ENCODE results near the gene KLHL25.

- TF ChIP-seq POLR2A (IDR thresholded peaks at IDR 0.05; ENCODE audit: low read length) (no peak), GATA1 (IDR thresholded peaks at IDR 0.05; ENCODE audit: low read depth, low read length) (no peak)
Observed at GRCh38 chr15:85769182-85769900, 25.4 kb downstream of the KLHL25 start.

All from erythroblast (primary cell).